PC-3 (cell line): ENCODE measurements around the gene SYNJ2BP. TPM values are rescaled to one million over a fixed set of nuclear protein-coding genes. Genes with fewer than 3 reads are reported as not detected.

Source experiments
- ATAC-seq: fragments of 200-7000 bp; cut with Tn5 transposase; 2 replicates; pipeline ENCODE4 v1.9.1; 2020; ENCODE audit warnings: mild to moderate bottlenecking, moderate library complexity
- BruUV-seq: library from RNA; stranded (reverse); fragments of 400-500 nt; replicated peaks from 2 replicates; lab custom pipeline; 2021; lab: Mats Ljungman, UMichigan
- CTCF ChIA-PET: fragments of 300-600 bp; sonication (Branson Sonifier 250); formaldehyde crosslinking; loops from one replicate; lab custom pipeline; 2022; ENCODE audit warnings: antibody characterized with exemption; lab: Charles Lee
- POLR2A ChIA-PET: fragments of 300-600 bp; sonication (Branson Sonifier 250); formaldehyde crosslinking; loops from one replicate; lab custom pipeline; 2022; ENCODE audit warnings: antibody characterized with exemption; ENCODE audit not compliant: unreplicated experiment; lab: Charles Lee
- DNase-seq: peaks from one replicate; pipeline ENCODE4 v3.0.0-alpha.2; 2015
- H2AFZ ChIP-seq: fragments of 300-600 bp; sonication (generic); 2 replicates; pipeline ENCODE4 v1.6.0; 2016; ENCODE audit warnings: antibody characterized with exemption, low read length
- H3F3A ChIP-seq: fragments of 300-600 bp; sonication (generic); one replicate; pipeline ENCODE4 v1.6.0; 2017; ENCODE audit warnings: antibody characterized with exemption, low read length, control low read depth, mild to moderate bottlenecking; ENCODE audit not compliant: unreplicated experiment
- H3K27ac ChIP-seq: fragments of 300-600 bp; sonication (generic); 2 replicates; pipeline ENCODE4 v1.5.1; 2016; ENCODE audit warnings: mild to moderate bottlenecking, low read length
- H3K27me3 ChIP-seq: fragments of 300-600 bp; sonication (generic); 2 replicates; pipeline ENCODE4 v1.6.1; 2016; ENCODE audit warnings: low read length, mixed read lengths
- H3K36me3 ChIP-seq: fragments of 300-600 bp; sonication (generic); 2 replicates; pipeline ENCODE4 v1.6.1; 2016; ENCODE audit warnings: low read depth, mixed run types, low read length, mixed read lengths
- H3K4me1 ChIP-seq: fragments of 300-600 bp; sonication (generic); 2 replicates; pipeline ENCODE4 v1.5.1; 2016; ENCODE audit warnings: low read length; ENCODE audit not compliant: insufficient read depth
- H3K4me2 ChIP-seq: fragments of 300-600 bp; sonication (generic); 2 replicates; pipeline ENCODE4 v1.6.0; 2016; ENCODE audit warnings: low read length
- H3K4me3 ChIP-seq: fragments of 300-600 bp; sonication (generic); 2 replicates; pipeline ENCODE4 v1.5.1; 2016; ENCODE audit warnings: mild to moderate bottlenecking, low read length, mixed read lengths
- H3K79me2 ChIP-seq: fragments of 300-600 bp; sonication (generic); 2 replicates; pipeline ENCODE4 v1.6.1; 2017; ENCODE audit warnings: low read length, mixed read lengths
- H3K9ac ChIP-seq: fragments of 300-600 bp; sonication (generic); 2 replicates; pipeline ENCODE4 v1.6.0; 2016; ENCODE audit warnings: mild to moderate bottlenecking, low read length
- H3K9me2 ChIP-seq: fragments of 300-600 bp; sonication (generic); replicated peaks from 2 replicates; pipeline ENCODE4 v1.6.1; 2016; ENCODE audit warnings: mixed run types, low read length, mixed read lengths
- H3K9me3 ChIP-seq: fragments of 300-600 bp; sonication (generic); 2 replicates; pipeline ENCODE4 v1.6.1; 2016; ENCODE audit warnings: low read length, mixed read lengths
- H4K20me1 ChIP-seq: fragments of 300-600 bp; sonication (generic); 2 replicates; pipeline ENCODE4 v1.6.1; 2016; ENCODE audit warnings: low read length, mixed read lengths
- EZH2 ChIP-seq: fragments of 300-600 bp; sonication (generic); IDR thresholded peaks from one replicate; pipeline ENCODE4 v1.6.1; 2017; ENCODE audit warnings: antibody characterized with exemption, mild to moderate bottlenecking, low read length; ENCODE audit not compliant: unreplicated experiment
- EZH2phosphoT487 ChIP-seq: fragments of 300-600 bp; sonication (generic); IDR thresholded peaks from 2 replicates; pipeline ENCODE4 v1.6.1; 2018; ENCODE audit warnings: mild to moderate bottlenecking, antibody characterized with exemption, low read length, borderline replicate concordance
- intact Hi-C: fragments of 100-400 bp; cut with micrococcal nuclease; formaldehyde crosslinking; loops from 2 replicates; pipeline ENCODE4 v1.9.0; 2023
- total RNA-seq: library from RNA; depleted of rRNA; stranded (reverse); fragments of >200 nt; gene quantifications from 2 replicates; pipeline ENCODE4 v1.2.3, GENCODE V29; 2014
- TF ChIP-seq, protein P1 (sequence below): fragments of 300-600 bp; sonication (generic); conservative IDR thresholded peaks from 2 replicates; pipeline ENCODE4 v1.5.1; 2017; ENCODE audit warnings: antibody characterized with exemption, low read depth, mild to moderate bottlenecking, low read length

SYNJ2BP gene
- total RNA-seq, 1 experiment from 2014 or later = 13.1 TPM

DNA sequence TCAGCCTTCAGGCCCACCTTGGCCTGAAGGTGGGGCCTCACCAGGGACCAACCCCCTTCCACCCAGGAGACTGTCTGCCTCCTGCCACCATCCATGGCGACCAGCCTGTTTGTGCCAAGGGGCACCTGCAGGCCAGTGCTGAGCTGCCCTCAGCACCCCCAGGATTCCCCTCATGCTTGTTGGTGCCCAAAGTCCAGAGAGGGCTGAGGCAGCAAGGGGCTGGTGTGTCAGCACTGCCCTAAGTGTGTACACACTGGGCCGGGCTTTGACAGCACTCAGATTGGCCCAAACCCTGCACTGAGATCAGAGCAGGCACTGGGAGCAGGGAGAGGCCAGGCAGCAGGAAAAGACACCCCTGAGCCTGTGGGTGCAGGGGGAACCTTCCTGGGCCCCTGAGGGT lies 18.6 kb downstream of the SYNJ2BP start:
- Histone ChIP-seq H2AFZ (no peak overlapping the region), H4K20me1 (no peaks in the 10 kb centered on the region), H3K27ac (no peak overlapping the region), H3K4me1 (no peaks in the 10 kb centered on the region; the same call in 1 of the 2 replicates), H3K36me3 (peaks cover 6% of the 10 kb centered on the region; the same call in 1 of the 2 replicates), H3F3A (no peaks in the 10 kb centered on the region), H3K9ac (no peak overlapping the region), H3K9me2 (no peaks in the 10 kb centered on the region), H3K79me2 (no peaks in the 10 kb centered on the region), H3K9me3 (no peaks in the 10 kb centered on the region), H3K4me3 (no peak overlapping the region), H3K4me2 (no peak overlapping the region), H3K27me3 (no peaks in the 10 kb centered on the region)
- CTCF ChIA-PET = no interaction called here
- intact Hi-C loops = no loop called here
- ATAC-seq (no peak), DNase-seq (no peak)
- POLR2A ChIA-PET = no interaction called here
- BruUV-seq = no TSS peak
- TF ChIP-seq EZH2 = no peak
- TF ChIP-seq, protein P1, sequence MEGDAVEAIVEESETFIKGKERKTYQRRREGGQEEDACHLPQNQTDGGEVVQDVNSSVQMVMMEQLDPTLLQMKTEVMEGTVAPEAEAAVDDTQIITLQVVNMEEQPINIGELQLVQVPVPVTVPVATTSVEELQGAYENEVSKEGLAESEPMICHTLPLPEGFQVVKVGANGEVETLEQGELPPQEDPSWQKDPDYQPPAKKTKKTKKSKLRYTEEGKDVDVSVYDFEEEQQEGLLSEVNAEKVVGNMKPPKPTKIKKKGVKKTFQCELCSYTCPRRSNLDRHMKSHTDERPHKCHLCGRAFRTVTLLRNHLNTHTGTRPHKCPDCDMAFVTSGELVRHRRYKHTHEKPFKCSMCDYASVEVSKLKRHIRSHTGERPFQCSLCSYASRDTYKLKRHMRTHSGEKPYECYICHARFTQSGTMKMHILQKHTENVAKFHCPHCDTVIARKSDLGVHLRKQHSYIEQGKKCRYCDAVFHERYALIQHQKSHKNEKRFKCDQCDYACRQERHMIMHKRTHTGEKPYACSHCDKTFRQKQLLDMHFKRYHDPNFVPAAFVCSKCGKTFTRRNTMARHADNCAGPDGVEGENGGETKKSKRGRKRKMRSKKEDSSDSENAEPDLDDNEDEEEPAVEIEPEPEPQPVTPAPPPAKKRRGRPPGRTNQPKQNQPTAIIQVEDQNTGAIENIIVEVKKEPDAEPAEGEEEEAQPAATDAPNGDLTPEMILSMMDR = no peak
- no peak for TF ChIP-seq EZH2phosphoT487

GRCh38 chr14:70397746-70398145 lies 19.1 kb downstream of the SYNJ2BP start:
- no peak for DNase-seq
- intact Hi-C loops = no loop called here
- H3K4me3 ChIP-seq = no peak overlapping the region
- no peaks in the 10 kb centered on the region for H3K79me2 ChIP-seq
- no peaks in the 10 kb centered on the region for H3K27me3 ChIP-seq
- no TSS peak for BruUV-seq
- TF ChIP-seq EZH2phosphoT487 (no peak), EZH2 (no peak)
- TF ChIP-seq, protein P1 = no peak
- H3K36me3 ChIP-seq = peaks cover 6% of the 10 kb centered on the region; the same call in 1 of the 2 replicates
- H3K27ac ChIP-seq = no peak overlapping the region
- no peaks in the 10 kb centered on the region for H3K9me3 ChIP-seq
- CTCF ChIA-PET = no interaction called here
- no peaks in the 10 kb centered on the region for H3K4me1 ChIP-seq
- H2AFZ ChIP-seq = no peak overlapping the region
- no peaks in the 10 kb centered on the region for H3K9me2 ChIP-seq
- H3F3A ChIP-seq = no peaks in the 10 kb centered on the region
- no peak overlapping the region for H3K9ac ChIP-seq
- no peaks in the 10 kb centered on the region for H4K20me1 ChIP-seq
- H3K4me2 ChIP-seq = no peak overlapping the region
- POLR2A ChIA-PET = no interaction called here
- no peak; the same call in 1 of the 2 replicates for ATAC-seq

GRCh38 chr14:70394674-70395306 lies 22.1 kb downstream of the SYNJ2BP start:
- H3K36me3 ChIP-seq = peaks cover 6% of the 10 kb centered on the region; the same call in 1 of the 2 replicates
- H3K9me2 ChIP-seq = no peaks in the 10 kb centered on the region
- no peak overlapping the region for H2AFZ ChIP-seq
- H4K20me1 ChIP-seq = no peaks in the 10 kb centered on the region
- TF ChIP-seq EZH2phosphoT487 = no peak
- TF ChIP-seq, protein P1 = no peak
- no peak for TF ChIP-seq EZH2
- H3K4me3 ChIP-seq = no peak overlapping the region
- H3K4me2 ChIP-seq = no peak overlapping the region
- DNase-seq = no peak
- H3K79me2 ChIP-seq = no peaks in the 10 kb centered on the region
- CTCF ChIA-PET = interaction anchor here (0.6 kb wide), 1 partner anchor 217 kb away, joined by 3 read pairs; no protein-coding TSS in a partner anchor
- no peak for ATAC-seq
- H3K9me3 ChIP-seq = no peaks in the 10 kb centered on the region
- no peaks in the 10 kb centered on the region for H3K4me1 ChIP-seq
- no peak overlapping the region for H3K9ac ChIP-seq
- no peak overlapping the region for H3K27ac ChIP-seq
- H3F3A ChIP-seq = no peaks in the 10 kb centered on the region
- intact Hi-C loops = no loop called here
- POLR2A ChIA-PET = no interaction called here
- no peaks in the 10 kb centered on the region for H3K27me3 ChIP-seq
- BruUV-seq = no TSS peak
